GM04504 (cell line): ENCODE data around the gene UNC5A.

Experiments used
- DNase-seq: peaks from one replicate; pipeline ENCODE4 v3.0.0-alpha.2; 2012; ENCODE audit warnings: low read depth

UNC5A gene

DNA sequence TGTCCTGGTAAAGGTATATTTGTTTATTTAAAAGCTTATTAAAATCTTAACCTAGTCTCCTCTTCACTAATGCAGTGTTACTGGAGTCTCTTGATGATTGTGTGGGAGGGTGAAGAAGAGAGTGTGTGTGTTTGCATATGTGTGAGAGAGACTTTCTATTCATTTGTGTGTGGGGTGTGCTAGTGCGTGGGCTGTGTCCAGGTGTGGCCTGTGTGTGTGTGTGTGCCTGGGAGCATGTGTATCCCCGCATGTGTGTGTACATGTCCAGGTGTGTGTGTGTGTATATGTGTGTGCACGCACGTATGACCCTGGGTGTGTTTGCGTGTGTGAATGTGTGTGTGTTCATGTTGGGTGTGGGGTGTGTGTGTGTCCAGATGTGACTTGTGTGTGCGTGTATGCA, 10.3 kb upstream of the UNC5A start:
- DNase-seq: no peak

DNA sequence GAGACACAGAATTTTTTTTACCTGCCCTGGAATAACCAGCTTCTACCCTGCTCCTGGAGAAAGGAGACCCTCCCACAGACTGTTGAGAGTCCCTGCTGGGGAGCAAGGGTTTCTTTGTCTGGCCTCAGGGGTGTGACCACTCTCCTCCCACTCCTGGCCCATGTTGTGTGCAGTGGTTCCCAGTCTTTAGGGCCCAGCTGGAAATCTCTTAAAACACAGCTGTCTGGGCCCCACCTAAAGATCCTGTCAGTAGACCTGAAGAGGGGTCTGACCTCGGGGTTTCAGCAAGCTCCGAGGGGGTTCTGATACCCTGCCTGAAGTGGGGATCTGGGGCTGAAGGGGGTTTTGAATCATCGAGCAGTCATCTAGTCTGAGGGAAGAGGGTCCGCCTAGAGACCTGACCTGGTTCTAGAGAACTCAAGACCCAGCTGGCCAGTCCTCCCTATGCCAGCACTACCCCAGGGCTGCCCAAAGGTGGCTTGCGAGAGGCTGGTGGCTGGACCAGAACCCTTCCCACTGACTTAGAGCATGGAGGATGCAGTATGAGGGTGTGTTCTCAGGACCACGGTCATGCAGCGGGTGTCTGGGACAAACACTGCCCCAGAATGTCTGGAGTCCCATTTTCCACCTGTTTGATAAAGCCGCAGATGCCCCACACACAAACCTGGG, 8.1 kb upstream of the UNC5A start:
- no peak for DNase-seq

DNA sequence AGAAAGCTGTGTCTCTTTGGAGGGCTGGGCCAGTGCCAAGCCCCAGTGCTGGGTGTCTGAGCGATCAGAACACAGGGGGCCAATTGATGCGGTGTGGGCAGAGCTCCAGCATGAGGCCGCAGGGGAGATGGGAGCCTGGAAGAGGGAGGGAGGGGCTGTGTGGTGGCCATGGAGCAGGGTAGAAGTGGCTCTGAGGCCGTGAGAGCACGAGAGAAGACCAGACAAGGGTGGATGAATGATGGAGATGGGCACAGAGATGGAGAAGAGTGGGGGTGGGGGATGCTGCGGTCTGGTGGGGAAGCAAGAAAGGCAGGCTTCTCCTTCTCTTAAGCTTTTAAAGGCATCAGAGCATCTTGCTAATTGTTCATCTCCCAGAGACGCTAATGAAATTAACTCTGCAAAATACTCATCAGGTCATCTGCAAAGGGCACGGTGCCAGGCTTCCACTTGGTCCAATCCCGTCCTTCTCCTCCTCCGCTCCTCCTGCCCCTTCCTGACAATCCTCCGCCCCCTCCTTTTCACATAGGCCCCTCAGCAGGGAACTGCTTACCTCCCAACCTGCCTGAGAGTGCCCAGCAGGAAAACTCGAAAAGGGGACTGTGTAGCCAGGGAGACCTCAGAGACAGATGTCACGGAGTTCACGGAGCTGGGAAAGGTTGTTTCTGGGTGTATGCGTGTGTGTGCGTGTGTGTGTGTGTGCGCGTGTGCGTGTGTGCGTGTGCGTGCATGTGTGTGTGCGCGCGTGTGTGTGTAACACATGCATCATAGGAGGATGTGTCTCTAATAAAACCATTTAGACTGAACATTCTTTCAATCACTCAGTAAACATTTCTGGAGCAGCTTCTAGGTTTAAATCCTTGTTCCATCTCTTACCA, 7.1 kb upstream of the UNC5A start:
- no peak for DNase-seq

DNA sequence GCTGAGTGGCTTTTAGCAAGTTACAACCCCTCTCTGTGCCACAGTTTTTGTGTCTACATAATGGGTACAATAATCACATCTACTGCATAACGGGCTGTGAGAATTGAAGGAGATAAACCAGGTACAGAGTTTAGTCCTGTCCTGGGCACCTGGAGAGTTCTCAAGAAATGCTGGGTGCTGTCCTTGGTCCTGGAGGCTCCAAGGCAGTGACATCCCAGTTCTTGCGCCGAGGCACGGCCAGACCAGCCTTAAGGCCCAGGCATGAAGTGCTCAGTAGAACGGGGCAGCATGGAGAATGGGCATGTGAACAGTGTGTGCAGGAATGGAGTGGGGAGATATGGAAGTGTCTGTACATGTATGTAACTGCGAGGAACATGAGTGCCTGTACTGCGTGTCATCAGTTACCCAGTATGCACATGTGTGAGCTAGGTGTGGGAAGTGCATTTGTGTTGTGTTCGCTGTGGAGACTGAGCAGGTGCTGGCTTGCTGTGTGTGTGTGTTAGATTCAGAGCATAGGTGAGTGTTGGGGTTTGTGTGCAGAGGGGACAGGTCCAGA, 6.3 kb upstream of the UNC5A start:
- DNase-seq: no peak

DNA sequence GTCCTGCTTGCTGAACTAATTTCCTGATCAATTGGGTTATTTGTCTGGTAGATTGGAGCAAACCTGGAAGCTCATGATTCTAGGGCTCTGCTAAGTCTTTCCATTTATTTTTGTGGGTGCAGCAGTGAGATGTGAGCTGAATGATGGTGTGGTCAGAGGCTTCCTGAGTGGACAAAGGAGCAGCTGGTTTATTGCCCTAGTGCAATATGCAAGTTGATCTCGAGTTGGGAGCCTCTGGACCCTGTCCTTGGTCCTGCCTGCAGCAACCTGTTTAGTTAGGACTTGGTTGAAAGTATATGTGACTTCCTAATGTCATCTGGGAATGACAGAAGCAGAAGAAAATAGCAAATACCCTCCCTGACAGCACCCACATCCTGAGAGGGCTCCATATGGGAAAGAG, 4.2 kb upstream of the UNC5A start:
- no peak for DNase-seq

DNA sequence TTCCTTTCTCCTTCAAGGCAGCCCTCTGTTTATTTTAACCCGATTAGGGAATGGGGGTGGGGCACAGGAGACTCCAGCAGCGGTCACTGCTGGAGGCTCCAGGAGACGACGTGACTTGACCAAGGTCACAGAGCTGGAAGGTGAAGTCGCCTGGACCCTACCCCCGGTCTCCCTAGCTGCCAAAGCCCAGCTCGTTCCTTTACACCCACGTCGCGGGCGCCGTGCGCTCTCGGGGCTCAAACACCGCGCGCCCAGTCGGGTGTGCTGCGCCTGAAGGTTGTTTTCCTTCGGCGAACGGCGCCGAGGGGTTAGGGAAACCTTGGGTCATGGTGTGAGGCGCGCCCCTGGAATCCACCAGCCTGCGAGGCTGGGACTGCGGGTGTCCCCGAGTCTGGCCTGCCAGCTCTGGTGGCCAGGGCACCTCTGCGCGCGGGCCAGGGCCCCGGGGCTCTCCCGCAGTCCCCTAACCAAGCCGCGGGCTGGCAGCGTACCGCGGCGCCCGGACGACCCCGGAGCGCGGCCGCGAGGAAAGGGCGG, 747 bp upstream of the UNC5A start:
- no peak for DNase-seq

DNA sequence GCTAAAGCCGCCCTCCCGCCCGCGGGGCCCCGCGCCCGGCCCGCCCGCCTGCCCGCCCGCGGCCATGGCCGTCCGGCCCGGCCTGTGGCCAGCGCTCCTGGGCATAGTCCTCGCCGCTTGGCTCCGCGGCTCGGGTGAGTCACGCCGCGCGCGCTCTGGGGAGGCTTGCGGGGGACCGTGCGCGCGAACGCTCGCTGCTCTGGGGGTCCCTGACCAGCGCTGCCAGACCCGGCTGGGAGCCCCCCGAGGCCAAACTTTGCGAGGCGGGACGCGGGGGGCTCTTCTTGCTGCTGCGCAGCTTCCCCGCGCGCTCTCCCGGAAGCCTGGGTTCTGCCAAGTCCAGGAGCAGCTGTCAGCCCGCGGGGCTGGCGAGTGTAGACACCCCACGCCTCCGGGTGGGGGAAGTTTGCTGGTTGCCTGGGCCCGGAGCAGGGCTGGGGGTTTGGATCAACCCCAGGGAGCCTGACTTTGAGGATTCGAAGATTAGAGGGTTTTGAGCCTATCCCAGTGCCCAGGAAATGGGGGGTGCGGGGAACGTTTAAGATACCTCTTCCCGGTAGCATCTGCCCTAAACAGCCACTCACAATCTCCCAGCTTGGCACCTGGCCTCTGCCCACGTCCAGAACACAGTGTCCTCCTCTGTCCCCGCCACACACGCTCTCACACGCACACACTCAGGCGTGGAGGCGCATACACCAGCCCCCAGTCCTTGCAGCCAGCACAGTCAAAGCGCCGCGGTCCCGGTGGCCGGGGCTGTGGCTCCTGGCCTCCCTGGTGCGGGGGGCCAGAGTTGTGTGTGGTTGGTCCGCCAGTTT, 535 bp downstream of the UNC5A start:
- no peak for DNase-seq

DNA sequence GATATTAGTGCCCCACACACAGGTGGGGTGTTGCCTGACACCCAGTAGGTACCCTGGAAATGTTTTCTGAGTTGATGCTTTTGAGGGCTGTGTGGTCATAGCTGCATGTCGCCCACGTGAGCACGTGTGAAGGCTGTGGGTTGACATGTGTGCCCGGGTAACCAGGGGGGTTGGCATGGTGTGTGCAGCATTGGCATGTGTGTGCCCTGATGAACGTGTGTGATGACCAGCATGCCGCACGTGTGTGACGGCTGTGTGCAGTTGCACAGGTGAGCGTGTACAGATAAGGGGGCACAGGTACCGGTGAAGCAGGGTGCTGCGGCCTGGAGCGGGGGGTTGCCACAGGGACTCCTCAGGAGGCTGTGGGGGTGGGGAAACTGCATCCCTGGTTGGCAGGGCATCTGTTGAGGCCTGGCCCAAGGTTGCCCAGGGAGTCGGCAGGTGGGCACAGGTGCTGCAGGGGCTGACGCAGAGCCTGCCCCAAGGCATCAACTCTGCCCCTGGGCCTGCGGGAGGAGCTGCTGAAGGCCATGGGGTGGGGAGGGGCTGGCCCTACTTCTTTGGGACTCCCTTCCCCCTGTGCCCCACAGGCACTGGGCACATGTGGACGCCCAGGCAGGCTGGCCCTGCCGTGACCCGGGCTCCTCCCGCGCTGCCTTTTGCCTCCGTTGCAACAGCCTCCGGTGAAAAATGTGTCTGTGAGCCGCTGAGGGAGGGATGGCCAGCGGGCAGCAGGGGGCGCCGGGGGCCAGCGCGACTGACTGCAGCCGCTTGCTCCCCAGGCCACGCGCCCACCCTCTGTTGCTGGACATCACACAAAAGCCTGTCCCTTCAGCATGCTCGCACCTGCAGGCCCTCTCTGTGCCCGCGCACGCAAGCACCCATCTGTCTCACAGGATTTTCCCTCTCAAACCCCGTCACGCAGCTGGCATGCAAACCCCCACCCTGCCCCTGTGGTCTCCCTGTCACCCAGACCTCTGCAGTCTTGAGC, 2.2 kb downstream of the UNC5A start:
- DNase-seq: no peak

DNA sequence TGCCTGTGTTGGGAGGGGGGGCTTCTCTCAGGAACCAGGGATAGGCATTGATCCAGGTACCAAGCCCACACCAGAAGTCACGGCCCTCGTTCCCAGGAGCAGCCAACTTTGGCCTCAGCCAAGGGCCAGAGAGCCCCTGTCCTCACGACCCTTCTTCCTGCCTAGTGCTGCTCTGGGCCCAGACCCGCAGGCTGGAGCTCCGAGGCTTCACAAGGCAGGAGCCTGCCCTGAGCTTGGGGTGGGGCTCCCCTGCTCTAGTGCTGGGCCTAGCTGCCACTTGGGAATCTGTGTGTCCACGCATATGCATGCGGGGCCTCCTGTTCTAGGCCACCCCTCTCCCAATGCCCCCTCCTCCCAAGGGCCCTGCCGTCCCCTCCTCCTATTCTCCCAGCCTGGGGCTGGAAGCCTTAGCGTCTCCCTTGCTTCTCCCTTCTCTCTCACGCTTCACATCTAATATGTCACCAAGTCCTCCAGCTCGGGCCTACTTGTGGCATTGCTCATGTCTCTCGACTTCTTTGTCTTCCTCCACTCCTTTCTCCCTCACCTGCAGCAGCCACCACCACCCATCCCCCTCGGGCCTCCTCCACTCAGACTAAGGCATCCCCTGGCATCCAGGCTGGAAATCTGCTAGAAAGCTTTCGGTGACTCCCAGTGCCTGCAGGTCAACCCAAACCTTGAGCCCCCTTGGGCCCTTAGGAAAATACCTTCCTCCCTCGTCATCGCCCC, 3.4 kb downstream of the UNC5A start:
- DNase-seq: no peak

DNA sequence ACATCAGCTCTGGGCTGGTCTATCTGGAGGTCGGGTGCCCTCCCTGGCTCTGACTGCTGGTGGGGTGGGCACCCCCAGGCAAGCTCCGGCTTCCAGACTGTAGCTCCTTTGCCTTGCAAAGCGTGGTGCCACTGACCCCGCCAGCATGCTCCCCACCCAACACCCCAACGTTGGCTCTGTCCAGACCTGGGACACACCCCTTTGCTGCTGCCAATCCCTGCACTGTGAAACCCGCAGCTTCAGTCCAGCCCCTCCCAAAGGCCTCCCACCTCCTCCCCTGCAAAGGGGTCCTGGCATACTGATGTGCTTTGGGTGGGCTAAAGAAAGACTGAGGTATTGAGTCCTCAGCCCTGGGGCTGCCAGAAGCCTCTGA, 3.9 kb downstream of the UNC5A start:
- no peak for DNase-seq

DNA sequence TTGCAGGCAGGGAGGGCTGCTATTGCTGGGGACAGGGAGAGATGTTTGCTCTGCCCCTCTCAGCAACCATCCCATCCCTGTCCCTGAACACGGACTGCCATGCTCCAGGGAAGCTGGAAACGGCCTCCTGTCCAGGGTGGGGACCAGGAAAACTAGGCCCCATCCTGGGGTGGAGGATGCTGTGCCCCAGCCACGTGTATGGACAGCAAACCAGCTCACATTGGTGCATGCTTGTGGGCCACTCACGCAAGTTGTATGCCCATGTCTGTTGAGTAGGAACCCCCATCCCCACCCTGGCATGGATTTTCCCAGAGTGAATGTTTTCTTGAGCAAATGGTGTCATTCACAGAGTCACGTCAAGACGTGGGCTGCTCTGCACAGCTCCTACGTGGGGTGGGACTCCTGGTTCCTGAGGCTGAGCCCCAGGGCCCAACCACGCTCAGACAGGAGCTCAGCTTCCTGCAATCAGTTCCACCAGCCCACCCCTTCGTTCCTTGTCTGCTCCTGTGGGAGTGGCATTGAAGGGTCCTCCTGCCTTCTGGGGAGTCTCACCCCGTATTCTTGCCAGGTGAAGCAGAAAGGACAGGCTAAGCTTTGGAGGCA, 4.6 kb downstream of the UNC5A start:
- no peak for DNase-seq

DNA sequence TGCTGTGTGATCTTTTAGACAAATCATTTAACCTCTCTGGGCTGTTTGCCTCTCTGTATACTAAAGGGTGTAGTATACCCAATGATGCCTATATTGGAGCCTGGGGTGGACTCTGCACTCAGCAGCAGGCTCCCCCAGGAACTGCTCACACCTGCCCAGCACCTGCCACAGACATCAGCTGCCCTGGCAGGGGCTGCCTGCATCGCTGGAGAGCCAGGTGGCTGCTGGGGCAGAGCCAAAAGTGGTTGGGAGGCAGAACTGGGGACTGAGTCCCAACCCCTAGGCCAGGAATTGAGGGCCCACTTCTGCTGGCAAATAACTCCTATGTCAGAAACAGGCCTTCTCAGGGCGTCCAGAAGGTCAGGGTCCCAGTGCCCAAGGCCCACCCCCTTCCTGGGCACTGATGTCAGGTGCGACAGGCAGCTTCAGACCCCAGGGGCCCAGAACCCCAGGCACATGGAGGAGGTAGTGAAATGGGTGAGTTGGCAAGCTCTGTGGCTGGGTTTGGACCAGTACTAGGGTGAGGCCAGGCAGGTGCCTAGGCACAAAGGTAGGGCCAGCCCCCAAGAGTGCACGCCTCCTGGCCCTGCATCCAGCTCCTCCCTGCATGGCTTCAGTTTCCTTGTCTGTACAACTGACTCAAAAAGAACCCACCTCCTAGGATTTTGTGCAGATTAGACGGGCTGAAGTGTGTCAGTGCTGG, 5.8 kb downstream of the UNC5A start:
- no peak for DNase-seq

DNA sequence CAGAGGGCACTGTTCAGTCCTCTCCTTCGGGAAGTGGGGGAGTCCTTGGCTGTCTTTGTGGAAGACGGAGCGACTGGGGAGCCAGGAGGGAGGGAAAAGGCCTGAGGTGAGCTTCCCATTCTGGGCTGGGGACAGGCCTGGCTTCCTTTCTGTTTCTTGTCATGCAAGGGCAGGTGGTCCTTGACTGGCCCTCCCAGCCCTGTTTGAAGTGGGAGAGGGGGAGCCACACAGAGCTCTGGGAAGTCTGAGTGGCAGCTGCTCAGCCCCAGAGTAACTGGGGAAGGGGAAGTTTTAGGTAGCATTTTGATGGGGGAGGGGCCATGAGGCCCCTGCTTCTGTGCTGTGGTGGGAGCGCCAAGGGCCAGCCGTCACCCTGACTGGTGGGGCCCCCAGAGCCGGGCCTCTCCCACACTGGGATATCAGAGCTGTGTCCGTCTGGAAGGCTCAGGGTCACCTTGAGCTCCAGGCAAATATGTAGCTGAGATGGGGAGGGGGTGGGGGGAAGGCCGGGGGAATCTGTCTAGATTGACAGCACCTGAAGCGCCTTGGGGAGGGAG, 6.5 kb downstream of the UNC5A start:
- DNase-seq: no peak

DNA sequence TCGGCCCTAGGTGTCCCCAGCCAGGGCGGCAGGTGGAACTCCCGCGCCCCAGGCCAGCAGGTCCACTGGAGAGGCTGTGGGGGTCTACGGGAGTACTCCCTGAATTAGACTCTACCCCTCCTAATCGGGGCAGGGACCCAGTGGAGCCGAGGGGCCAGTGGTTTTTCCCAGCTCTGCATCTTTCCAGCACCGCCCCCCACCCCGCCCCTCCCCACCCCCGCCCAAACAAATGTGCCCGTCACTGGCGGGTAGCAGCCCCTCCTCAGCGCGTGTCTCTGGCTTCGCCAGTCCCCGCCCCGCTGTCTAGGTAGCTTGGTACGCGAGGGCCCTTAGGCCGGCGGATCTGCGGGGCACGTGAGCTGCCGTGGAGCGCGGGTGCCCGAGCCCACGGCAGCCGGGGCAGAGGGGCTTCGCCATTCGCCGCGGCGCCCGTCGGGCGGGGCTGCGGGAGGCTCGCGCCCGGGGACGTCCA, 7.0 kb downstream of the UNC5A start:
- DNase-seq: no peak

DNA sequence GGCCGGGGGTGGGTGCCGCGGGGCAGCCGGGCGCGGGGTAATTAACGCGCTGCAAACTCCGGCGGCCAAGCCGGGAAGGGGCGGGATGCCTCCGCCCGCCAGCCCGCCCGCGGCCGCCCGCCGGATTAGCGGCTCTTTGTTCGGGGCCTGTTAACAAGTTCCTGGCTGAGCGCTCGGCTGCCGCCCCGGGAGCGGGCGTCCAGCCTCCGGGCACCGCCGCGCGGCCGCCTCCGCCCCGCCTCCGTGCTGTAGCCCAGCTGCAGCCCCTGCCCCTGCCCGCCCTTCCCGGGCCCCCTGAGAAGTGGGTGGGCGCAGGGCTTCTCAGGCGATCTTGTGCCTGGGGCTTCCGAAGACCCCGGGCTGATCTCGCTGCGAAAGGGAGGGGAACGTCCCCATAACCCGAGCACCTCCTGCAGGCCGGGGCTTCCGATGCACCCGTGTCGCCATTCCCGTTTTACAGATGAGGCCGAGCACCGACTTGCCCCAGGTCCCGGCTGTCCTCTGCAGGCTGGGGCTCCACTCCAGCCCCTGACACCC, 7.5 kb downstream of the UNC5A start:
- DNase-seq: no peak

DNA sequence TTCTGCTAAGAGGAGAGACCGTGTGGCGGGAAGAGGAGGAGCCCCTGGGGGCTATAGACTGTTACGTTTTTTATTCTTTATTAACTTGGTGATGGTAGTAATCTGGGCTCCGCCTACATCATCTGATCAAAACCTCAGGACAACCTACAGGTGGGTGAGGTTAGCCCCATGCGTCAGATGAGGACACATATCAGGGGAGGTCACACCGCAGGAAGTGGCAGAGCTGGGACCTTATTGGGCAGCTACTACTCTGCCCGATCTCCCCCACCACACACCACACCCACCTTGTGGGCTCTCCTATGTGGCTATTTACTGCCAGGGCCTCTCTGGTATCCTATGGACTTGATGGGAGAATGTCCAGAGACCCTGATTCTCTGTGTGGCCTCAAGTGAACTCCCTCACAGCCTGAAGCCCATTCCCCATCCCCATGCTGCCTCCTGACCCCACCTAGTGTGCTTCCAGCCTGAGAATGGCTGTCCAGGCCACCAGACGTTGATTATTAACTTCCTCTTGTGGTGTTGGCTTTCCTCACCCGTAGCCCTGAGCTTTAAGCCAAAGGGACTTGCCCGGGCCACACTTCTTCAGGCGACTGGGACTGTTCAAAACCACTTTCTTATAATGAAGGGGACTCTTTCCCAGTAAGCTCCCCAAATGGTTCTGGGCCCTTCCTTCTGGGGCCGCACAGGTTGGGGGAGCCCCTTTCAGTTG, 8.2 kb downstream of the UNC5A start:
- DNase-seq: no peak

DNA sequence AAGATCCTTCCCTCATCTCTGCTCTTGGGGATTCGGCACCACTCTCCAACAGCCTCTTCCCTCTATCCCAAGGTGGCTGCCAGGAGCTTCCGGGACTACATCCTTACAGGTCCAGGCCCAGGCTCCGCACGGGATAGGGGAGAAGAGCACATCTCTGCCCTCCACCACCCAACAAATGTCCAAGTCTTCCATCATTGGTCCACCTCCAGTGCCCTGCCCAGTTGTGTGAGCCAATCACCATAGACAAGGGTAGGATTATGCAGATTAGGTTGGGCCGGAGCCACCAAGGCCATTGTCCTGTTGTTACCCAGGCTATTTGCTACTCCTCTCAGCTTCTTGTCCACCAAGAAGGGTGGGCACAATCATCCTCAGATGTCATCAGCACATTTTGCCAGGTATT, 9.1 kb downstream of the UNC5A start:
- DNase-seq: no peak

DNA sequence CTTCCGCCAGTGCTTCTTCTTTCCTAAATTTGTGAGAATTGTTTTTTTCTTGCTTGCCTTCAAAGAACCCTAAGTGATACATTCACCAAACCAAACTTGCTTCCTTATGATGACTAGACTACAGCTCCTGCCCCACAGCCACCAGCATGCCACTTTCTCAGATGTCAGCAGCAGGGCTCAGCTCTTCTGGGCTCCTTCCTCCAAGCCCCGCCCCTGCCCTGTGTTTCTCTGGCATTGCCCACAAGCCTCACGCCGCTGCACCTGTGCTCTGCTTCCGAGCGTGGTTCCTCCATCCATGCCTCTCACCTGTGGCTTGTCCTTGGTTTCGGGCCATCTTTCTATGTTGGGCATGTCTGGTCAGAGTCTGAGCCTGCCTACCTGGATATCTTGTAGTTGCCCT, 10.6 kb downstream of the UNC5A start:
- DNase-seq: no peak
